T follicular helper cell (primary cell): Measurements from ENCODE around the gene PCNX3.
"Not testable (repeated sequence)": the region's sequence is repeated elsewhere in the genome, so short reads cannot be mapped to it uniquely, and the experiment has no call there.

ENCODE experiments used
- DNase-seq: peaks from one replicate; pipeline ENCODE4 v3.0.0-alpha.2; 2020; ENCODE audit warnings: low read depth

PCNX3 gene

DNA sequence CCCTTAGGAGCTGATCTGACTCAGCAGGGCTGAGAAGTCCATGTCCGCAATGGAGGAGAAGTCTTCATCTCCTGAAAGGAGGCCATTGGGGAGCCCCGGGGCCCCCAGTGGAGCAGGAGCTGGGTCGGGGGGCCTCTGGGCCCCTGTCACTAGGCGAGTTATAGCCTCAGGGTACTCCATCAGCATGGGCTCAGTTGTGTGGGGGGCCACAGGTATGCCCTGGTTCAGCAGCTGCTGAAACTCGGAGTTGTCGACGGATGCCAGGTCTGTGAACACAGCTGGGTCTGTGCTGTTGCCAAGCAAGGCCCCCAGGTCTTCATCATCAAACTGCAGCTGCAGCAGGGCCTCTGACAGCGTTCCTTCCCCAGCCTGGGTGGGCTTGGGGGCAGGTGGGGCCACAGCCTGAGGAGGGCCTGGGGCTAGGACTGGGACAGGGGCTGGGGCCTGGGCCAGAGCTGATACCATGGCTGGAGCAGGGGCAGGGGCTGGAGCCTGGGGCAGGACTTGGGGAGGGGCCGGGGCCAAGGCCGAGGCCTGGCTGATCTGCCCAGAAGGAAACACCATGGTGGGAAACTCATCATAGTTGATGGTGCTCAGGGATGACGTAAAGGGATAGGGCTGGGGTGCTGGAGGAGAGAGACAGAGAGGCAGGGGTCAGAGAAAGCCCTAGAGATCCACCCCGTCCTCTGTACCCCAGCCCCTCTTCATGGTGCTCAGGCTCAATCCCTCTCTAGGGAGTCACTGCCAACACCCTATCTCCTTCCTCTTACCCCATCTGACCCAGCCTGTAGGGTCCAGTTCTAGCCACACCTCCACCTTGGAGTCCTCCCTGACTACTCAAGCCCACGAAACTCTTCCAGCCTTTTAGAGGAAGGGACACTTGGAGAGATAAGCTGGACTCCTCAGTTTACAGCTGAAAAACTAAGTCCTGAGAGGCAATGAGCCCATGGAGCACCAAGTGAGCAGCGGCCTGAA is 39.1 kb downstream of the PCNX3 start:
- DNase-seq: no peak

DNA sequence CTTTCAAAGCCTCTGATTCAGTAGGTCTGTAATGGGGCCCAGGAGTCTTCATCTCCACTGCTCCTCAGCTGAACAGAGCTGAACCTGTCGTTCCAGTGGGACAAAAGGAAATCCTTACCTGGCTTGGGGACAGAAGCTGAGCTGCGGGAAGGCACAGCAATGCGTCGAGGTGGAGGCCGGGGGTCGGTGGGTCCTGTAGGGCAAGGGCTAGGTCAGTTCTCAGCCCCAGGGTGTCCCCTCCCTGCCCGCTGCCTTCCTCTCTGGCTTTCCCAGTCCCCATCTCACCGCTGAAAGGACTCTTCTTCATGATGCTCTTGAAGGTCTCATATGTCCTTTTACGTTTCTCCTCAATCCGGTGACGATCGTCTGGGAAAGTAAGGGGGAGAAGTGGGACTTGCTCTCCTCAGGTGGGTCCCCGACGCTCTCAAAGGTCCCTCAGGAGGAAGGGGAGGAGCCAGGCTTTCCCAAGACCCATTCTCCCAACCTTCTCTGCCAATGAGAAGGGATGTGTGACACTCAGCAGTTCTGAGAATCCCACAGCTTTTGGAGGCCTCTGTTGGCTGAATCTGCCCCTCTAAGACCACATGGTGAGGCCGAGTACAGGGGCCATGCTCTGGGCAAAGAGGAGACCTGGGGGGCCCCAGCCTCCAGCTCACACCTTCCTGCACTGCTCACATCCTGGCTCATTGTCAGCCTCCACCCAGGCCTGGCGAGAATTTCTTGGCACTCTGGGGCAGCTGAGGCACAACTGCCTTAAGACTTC is 40.2 kb downstream of the PCNX3 start:
- no peak for DNase-seq

DNA sequence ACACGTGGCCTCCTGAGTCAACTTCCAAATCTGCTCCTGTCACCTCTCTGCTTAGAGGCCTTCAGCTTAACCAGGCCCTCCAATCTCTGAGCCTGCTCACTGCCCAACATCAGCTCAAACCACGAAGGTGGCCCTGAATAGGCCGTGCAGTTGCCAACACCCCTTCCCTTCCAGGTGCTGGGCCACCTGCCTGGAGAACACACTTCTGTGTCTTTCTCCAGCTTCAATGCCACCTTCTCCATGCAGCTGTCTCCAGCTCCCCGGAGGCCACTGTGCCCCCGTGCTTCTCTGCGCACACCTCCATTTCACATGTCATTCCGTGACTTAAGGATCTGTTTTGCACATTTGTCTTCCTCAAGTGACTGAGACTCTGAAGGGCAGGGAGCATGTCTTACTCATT is 41.9 kb downstream of the PCNX3 start:
- no peak for DNase-seq

DNA sequence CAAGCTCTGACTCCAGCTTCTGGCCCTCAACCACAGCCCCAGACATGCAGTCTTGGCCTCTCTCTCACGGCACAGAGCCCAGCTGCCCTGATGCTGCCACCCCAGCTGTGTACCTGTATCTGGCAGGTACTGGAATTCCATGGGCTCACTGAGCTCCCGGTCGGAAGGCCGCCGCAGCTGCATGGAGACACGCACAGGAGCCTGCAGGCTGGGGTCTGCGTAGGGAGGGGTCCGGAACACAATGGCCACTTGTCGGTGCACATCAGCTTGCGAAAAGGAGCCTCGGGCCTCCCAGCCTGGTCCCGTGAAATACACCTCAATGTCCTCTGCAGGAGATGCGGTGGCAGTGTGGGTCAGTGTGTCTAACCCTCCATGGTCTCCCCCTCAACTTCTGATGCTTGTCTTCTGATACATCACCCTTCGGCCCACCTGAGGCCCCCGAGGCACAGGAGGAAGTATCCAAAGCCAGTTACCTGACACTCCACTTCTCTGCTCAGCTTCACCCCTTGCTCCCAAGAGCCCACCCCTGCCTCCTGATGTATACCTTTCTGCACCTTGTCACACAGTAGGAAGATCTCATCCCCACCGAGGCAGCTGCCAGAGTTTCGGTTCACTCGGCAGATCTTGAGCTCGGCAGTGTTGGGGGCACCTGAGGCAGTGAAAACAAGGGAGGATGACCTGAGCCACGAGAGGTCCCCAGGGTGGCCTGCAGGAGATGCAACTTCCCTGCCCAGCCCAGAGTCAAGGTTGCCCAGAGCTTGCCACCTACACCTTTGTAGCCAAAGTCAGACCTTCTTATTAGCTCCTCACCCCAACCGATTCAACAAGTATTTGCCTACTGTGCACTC is 42.8 kb downstream of the PCNX3 start:
- no peak for DNase-seq

DNA sequence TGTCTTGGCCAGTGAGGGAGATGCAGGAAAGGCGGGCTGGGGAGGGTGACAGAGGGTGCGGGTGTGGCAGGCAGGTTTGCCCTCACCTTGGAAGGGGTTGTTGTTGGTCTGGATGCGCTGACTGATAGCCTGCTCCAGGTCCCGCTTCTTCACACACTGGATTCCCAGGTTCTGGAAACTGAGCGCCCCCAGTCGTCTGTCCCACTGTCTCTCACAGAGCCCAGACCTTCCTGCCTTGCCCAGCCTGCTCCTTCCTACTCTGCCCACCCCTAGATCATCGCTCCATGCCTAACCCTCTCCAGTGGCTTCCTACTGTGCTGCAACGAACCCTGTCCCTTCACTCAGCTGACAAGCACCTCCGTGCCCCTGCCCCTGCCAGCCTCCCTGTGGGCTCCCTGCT is 44.5 kb downstream of the PCNX3 start:
- DNase-seq: no peak

DNA sequence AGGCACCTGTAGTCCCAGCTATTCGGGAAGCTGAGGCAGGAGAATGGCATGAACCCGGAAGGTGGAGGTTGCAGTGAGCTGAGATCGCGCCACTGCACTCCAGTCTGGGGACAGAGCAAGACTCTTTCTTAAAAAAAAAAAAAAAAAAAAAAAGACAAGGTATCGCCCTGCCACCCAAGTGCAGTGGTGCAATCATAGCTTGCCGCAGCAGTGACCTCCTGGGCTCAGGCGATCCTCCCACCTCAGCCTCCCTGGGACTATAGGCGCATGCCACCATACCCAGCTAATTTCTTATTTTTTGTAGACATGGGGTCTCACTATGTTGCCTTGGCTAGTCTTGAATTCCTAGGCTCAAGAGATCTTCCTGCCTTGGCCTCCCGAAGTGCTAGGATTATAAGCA is 45.3 kb downstream of the PCNX3 start:
- DNase-seq: not testable (repeated sequence)

DNA sequence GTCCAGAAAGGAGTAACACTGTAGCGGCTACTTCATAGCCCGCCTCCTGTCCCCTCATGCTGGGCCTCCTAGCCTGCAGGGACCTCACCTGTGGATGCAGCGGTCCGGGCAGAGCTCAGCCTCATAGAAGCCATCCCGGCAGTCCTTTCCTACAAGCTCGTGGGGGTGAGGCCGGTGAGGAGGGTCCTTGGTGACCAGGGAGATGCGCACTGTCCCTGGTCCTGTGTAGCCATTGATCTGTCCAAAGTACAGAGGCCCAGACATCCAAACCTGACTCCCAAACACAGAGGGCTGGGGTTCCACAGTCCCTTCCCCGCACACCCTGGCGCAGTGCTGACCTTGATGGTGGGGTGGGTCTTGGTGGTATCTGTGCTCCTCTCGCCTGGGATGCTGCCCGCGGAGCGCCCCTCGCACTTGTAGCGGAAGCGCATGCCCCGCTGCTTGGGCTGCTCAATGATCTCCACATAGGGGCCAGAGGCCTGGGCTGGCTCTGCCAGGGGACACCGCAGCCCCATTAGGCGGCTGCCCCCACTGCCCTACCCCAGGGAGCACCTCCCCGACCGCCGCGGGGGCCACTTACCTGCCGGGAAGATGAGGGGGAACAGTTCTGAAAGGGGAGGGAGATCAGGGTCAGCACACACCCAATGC is 46.1 kb downstream of the PCNX3 start:
- no peak for DNase-seq

DNA sequence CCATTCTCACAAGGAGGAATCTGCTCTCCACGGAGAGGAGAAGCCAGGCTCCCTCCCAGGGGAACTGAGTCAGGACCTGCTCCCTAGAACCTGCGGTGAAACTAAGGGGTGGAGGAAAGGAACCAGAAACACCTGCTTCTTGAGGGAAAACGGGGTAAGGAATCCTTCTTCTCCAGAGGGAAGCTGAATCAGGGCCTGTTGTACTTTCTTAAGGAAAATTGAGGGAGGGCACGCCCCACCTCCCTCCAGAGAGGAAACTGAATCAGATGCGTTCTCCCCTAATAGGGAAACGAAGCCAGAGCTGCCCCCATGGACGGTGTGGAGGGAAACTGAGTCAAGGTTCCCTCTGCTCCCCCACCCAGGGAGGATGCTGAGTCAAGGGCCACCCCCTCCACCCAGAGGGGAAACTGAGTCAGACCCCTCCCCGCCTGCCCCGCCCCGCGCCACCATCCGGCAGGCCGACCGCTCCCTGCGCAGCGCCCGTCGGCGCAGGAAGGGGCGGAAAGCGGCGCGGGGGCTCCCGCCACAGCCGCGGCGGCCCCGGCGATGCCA is 46.7 kb downstream of the PCNX3 start:
- no peak for DNase-seq

DNA sequence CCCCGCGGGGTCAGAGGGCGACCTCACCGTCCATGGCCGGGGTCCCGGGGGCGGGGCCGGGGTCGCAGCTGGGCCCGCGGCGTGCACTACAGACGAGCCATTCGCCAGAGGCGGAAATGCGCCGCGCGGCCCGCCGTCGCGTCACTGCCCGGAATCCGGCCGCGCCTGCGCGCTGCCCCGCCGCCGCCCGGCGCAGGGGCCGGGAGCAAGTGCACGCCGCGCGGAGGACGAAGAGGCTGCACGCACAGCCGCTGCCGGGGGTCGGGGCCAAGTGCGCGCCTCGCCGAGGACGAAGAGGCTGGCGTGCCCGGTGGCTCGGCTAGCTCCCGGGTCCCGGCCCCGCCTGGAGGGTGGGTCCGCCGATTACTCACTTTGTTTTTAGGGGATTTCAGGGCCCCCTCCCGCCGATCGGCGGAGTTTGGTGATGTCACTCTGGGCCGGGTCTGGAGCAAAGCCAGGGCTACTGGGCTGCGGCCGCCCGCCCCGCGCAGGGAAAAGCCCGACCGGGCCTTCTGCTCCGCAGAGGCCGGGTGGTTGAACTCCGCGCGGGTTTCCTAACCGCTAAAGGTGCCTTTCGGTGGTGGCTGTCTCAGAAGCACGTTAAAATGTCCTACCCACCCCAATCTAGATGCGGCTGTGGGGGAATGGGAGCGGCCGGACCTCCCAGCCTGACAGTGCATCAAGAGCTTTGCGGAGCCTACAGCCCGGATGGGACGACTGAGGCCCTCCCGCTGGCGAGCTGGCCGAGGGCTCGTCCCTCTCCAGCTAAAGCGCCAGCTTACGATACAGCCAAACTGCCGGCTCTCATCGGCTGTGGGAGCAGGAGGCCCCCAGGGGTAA is 47.4 kb downstream of the PCNX3 start, which contains the start of gene RELA:
Gene RELA, minus strand, starts transcription at position 118 of the 840 bp plus-strand sequence. Its CDS starts 84 bp downstream, at position 34.
- DNase-seq: peak; percentile 82

DNA sequence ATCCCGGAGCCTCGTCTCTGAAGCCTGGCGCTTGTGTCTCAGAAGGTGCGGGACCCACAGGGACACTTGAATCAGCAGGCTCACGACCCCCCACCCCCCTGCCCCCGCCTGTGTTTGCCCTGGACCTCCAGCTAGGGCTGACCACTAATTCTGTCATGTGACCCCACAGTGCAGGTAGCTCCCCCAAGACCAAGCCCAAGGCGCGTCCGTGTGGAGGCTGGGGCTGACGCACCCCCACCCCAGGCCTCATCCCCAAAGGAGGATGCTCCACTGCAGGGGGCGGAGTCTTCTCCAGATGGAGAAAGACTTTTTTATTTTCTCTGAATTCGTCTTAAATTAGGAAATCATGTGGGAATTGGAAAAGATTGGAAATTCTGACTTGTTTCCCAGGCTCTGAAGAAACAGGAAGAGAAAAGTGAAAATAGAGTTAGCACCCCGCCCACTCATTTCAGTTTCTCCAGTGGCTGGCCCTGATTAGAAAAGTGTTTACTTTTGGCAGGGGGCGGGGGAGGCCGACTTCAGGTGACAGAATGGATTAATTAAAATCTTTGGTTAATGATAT is 48.1 kb downstream of the PCNX3 start:
- no peak for DNase-seq

DNA sequence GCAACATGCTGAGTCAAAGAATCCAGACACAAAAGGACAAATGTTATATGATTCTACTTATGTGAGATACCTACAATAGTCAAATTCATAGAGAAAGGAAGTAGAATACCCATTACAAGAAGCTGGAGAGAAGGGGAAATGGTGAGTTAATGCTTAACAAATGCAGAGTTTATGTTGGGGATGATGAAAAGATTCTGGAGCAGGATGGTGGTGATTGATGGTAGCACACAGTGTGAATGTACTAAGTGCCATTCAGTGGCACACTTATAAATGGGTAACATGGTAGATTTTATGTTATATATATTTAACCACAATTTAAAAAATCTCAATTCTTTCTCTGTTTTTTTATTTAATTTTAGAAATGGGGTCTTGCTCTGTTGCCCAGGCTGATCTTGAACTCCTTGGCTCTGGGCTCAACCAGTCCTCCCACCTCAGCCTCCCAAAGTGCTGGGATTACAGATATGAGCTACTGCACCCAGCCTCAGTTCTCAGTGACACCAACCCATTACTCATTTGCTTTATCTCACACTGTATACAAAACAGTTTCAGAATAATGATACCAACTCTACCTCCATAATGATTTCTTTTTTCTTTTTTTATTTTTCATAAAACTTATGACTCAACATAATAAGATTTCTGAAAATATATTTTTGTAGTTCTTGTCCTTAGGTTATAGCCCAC is 56.7 kb downstream of the PCNX3 start:
- DNase-seq: no peak

DNA sequence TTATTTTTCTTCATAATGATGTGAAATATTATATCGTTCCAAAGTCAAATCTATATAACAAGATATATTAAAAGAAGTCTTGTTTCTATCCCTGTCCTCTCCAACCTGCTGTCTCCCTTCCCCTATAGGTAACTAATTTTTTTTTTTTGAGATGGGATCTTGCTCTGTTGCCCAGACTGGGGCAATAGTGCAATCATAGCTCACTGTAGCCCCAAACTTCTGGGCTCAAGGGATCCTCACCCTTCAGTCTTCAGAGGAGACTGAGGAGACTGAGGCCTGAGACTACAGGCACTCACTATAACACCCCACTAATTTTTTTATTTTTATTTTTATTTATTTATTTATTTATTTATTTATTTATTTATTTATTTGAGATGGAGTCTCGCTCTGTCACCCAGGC is 57.4 kb downstream of the PCNX3 start:
- DNase-seq: no peak

DNA sequence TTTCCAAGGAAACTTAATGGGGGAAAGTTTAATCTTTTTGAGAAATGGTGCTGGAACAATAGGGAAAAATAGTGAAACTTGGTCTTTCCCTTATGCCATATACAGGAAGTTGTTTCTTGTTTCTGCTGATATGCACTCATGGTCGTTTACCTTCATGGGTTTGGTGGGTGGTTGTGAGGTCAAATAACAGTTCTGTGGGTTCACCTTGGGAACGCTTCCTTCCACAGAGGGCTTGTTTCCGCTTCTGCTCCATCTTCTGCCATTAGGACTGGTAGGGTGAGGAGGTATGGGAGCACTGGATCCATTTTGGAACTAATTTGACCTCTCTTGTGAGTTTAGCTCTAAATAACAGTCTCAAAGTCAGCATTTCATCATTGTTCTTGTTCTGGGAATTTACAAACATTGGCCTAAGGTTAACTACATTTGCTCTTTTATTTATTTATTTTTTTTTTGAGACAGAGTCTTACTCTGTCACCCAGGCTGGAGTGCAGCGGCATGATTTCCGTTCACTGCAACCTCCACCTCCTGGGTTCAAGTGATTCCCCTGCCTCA is 64.7 kb downstream of the PCNX3 start:
- DNase-seq: no peak

DNA sequence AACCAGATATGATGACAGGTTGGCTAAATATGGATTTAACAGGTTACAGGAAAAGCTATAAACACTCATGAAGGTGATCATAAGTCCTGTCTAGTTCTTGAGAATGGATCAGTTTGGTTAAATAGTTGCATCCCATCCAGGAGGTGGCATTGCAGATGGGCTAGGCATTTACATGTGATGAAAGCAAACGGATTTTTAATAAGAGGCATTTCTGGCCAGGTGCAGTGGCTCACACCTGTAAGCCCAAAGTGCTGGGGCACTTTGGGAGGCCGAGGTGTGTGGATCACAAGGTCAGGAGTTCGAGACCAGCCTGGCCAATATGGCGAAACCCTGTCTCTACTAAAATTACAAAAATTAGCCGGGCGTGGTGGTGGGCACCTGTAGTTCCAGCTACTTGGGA is 67.9 kb downstream of the PCNX3 start:
- not testable (repeated sequence) for DNase-seq

DNA sequence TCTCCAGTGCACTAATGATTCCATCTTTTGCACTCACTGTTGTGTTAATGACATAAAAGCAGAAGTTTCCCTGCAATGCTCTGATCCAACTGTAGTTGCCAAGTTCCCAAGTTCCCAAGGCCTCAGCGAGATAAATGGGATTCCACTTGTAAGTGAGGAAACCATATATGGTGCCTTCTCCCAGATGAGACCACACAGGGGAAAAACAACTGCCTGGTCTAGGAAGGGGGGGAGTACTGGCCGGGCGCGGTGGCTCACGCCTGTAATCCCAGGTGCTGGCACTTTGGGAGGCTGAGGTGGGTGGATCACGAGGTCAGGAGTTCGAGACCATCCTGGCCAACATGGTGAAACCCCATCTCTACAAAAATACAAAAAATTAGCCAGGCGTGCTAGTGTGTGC is 70.4 kb downstream of the PCNX3 start:
- no peak for DNase-seq
